Inflammatory macrophage (primary cell): Measurements from ENCODE around the gene ZEB2.

ENCODE experiments used
- DNase-seq, 2 donors: peaks; one replicate each; pipeline ENCODE4 v3.0.0-alpha.2; 2020 to 2022

ZEB2 gene

GRCh38 chr2:144419218-144419617 lies 100.7 kb downstream of the ZEB2 start:
- DNase-seq: no peak

- DNase-seq: no peak
These were observed 104.5 kb downstream of the ZEB2 start for GRCh38 chr2:144415386-144415785.

GRCh38 chr2:144414324-144414845 lies 105.5 kb downstream of the ZEB2 start:
- peak; percentile 87 to 97 for DNase-seq

GRCh38 chr2:144412709-144413108 lies 107.2 kb downstream of the ZEB2 start:
- peak; percentile 59 to 73 for DNase-seq

- no peak for DNase-seq
These were observed 108.4 kb downstream of the ZEB2 start for GRCh38 chr2:144411473-144411872.

GRCh38 chr2:144409241-144409640 lies 110.7 kb downstream of the ZEB2 start:
- DNase-seq: no peak

GRCh38 chr2:144407262-144407661 lies 112.7 kb downstream of the ZEB2 start:
- no peak for DNase-seq

GRCh38 chr2:144405982-144406788 lies 113.7 kb downstream of the ZEB2 start:
- DNase-seq: peak in 1 of 2 donors; percentile 37

- DNase-seq: no peak
These were observed 114.6 kb downstream of the ZEB2 start for GRCh38 chr2:144405321-144405720.

GRCh38 chr2:144404586-144405314 lies 115.2 kb downstream of the ZEB2 start:
- DNase-seq: no peak

- no peak for DNase-seq
These were observed 116.0 kb downstream of the ZEB2 start for GRCh38 chr2:144403933-144404332.

GRCh38 chr2:144402251-144402650 lies 117.7 kb downstream of the ZEB2 start:
- no peak for DNase-seq

GRCh38 chr2:144401036-144401435 lies 118.9 kb downstream of the ZEB2 start:
- no peak for DNase-seq

GRCh38 chr2:144396318-144396717 lies 123.6 kb downstream of the ZEB2 start:
- DNase-seq: no peak

- DNase-seq: no peak
These were observed 129.4 kb downstream of the ZEB2 start for GRCh38 chr2:144390424-144391020.

- DNase-seq: no peak
These were observed 130.0 kb downstream of the ZEB2 start for GRCh38 chr2:144389930-144390311.

- no peak for DNase-seq
These were observed 130.6 kb downstream of the ZEB2 start for GRCh38 chr2:144389151-144389929.

- no peak for DNase-seq
These were observed 134.5 kb downstream of the ZEB2 start for GRCh38 chr2:144385381-144385780.

GRCh38 chr2:144383571-144384100 lies 136.3 kb downstream of the ZEB2 start:
- DNase-seq: peak; percentile 56

- DNase-seq: peak; percentile 52 to 84
These were observed 137.1 kb downstream of the ZEB2 start for GRCh38 chr2:144382849-144383248.

- DNase-seq: peak in 1 of 2 donors; percentile 24
These were observed 138.2 kb downstream of the ZEB2 start for GRCh38 chr2:144381716-144382115.

- DNase-seq: peak; percentile 32 to 50
These were observed 140.0 kb downstream of the ZEB2 start for GRCh38 chr2:144379851-144380311.
